A673 (cell line): ENCODE measurements around the gene SLC25A39.

Source experiments
- EZH2 ChIP-seq: fragments of 200-600 bp; sonication (generic); IDR thresholded peaks from 2 replicates; pipeline ENCODE4 v1.6.1; 2017; ENCODE audit warnings: borderline replicate concordance, low read depth, mild to moderate bottlenecking, mixed read lengths, antibody characterized with exemption, low read length; ENCODE audit not compliant: poor library complexity, severe bottlenecking
- TF ChIP-seq, protein P1 (sequence below): fragments of 300-800, 200-600 bp; sonication (generic); conservative IDR thresholded peaks from 2 replicates; pipeline ENCODE4 v1.5.1; 2017; ENCODE audit warnings: low read depth, mild to moderate bottlenecking, antibody characterized with exemption, low read length, moderate library complexity, mixed read lengths

DNA sequence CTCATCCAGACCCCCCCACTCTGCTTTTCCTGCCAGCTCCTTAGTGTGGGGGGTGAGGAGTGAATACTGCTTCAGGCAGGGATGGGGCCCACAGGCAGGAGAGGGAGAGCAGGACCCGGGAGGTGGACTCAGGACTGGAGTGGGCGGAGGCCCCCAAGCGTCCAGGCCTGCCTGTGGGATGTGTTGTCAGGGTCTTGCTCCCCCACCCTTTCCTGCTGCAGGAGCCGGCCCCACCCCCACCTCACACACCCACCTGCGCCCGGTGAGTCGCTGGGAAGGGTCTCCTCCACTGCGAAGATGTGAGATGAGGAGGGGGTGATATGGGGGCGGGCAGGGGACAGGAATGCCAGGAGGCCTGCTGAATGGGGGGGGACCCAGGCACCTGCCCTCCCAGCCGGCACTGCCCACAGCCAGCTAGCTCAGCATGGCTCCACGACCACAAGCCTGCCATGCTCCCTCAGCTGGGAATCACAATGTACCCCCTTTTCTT lies 37.9 kb upstream of the SLC25A39 start:
- TF ChIP-seq, protein P1, sequence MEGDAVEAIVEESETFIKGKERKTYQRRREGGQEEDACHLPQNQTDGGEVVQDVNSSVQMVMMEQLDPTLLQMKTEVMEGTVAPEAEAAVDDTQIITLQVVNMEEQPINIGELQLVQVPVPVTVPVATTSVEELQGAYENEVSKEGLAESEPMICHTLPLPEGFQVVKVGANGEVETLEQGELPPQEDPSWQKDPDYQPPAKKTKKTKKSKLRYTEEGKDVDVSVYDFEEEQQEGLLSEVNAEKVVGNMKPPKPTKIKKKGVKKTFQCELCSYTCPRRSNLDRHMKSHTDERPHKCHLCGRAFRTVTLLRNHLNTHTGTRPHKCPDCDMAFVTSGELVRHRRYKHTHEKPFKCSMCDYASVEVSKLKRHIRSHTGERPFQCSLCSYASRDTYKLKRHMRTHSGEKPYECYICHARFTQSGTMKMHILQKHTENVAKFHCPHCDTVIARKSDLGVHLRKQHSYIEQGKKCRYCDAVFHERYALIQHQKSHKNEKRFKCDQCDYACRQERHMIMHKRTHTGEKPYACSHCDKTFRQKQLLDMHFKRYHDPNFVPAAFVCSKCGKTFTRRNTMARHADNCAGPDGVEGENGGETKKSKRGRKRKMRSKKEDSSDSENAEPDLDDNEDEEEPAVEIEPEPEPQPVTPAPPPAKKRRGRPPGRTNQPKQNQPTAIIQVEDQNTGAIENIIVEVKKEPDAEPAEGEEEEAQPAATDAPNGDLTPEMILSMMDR, result no peak
- TF ChIP-seq EZH2, result no peak
